Measurements from ENCODE around the gene SLC16A3.

SLC16A3 gene

DNA sequence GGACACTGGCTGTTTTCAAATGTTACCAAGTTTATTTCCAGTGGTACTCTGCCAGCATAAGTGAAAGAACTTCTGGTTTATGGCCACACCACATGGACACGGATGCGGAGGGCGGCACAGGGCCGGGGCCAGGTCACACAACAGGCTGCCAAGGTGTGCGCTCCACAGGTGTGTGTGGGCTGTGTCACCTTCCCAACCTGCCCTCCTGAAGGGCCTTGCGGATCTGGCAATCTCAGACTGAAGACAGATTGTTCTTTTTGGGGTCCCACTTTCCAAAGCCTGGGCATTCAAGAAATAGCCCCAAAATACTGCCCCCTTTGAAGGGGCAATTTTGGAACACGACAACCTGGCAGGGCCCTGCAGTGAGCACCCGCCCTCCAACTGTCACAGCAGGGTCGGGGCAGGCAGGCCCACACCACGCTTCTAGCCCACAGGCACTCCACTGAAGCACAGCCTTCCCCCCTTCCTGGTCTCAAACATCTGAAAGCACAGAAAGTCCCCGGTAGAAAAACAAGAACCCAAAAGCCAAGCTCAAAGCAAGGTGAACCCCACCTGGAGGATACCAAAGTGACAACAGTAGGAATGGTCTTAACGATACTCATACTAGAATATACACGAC is 41.1 kb downstream of the SLC16A3 start:
- no peak for DNase-seq

DNA sequence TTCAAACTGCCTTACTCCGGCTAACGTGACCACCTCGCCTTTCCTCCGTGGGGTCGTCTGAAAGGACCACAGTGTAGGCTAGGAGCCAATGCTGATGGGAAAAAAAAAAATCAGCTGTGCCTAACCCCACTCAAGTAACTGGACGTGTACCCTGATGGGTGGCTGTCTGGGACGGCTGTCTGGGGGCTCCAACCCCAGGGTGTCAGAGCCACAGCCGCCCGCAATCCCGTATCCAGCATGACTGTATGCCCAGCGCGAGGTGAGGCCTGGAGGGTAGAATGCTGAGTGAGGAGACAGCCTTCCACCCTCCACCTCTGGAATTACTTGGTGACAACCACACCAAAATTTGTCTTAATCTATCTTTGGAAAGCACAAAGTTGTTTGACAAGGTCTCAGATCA is 41.8 kb downstream of the SLC16A3 start:
- DNase-seq, result no peak

DNA sequence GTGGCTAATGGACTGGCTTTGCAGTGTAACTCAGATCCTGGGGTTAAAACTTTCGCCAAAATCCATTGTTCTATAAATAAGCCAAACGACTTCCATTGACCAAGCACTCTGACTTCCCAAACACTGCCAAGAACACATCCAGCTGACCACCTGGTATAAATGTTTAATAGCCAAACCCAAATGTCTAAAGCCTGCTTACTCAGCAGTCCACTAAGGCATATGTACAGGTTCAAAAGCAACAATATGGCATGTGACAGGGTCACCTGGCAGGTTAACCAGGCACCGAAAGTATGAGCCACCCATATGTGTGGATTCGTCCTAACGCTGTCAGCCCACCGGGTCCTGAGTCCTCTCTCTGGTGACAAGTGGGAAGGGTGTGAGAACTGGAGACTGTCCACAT is 42.6 kb downstream of the SLC16A3 start:
- no peak for DNase-seq

DNA sequence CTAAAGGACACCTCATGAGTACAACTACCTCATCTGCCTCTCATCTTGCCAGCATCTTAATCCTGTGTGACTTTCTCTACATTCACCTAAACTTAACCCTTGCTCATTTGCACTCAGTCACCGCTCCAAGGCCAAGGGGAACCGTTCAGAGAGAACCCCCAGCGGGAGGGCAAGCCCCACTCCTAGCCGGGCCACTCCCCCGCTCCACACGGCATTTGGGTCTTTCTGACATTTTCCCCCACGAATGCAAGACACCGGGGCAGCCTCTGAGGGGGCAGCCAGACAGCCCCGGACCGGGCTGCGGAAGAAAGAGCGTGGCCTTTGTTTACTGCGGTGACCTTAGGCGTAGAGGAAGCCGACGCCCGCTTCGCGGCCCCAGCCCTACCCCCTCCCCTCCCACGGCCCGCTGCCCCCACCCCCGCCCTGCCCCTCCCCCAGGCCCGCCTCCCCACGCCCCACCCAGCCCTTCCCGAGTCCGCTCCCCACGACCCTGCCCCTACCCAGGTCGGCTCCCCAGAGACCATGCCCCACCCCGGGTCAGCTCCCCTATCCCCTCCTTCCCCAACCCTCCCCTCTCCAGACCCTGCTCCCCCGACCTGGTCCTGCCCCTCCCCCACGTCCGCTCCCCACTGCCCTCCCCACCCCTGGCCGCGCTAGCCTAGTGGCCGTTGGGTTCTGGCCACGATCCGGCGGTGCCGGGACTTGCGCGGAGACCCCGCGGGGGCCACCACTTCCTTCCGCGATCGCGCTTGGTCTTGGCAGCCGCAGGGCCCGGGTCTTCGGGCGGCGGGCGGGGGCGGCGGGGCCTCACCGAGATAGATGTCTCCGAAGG is 43.9 kb downstream of the SLC16A3 start:
- DNase-seq, result no peak

DNA sequence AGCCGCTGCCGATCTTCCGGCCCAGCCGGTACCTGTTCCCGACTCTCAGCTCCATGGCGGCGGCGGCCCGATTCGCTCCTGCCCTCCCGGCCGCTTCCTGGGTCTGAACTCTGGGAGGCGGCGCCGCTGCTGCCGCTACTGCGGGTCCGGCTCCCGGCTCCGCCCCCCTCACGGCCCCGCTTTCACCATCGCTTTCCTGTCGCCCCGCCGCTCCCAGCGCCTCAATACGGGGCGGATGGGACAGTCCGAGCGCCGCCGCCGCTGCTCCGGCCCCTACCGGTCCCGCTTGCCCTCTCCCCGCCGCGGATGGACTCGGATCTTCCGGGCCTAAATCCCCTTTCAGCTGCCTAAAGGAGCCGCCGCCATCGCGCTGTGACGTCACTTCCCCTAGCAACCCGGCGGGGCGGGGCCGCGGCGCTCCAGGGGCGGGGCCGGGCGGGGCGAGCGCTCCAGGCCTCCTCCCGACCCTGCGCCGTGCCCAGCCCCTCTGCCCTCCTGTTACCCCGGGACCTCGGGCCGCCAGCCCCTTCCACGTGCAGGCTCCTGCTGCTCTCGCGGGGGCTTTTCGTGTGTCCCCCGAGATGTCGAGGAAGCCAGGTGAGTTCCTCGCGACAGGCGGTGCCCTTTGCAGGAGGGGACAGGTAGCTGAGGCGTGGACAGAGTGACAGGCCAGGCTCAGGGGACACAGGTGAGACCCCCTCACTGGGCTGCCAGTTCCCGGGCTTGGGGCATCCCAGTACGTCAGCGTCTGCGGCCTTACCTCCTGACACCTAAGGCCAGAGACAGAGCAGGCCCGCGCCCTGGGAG is 44.7 kb downstream of the SLC16A3 start, which contains the start of gene CSNK1D:
CSNK1D (minus strand) TSS at position 374 of the 807 bp plus-strand sequence; CDS start at position 55, 319 bp downstream.
- peak; percentile 80 for DNase-seq

DNA sequence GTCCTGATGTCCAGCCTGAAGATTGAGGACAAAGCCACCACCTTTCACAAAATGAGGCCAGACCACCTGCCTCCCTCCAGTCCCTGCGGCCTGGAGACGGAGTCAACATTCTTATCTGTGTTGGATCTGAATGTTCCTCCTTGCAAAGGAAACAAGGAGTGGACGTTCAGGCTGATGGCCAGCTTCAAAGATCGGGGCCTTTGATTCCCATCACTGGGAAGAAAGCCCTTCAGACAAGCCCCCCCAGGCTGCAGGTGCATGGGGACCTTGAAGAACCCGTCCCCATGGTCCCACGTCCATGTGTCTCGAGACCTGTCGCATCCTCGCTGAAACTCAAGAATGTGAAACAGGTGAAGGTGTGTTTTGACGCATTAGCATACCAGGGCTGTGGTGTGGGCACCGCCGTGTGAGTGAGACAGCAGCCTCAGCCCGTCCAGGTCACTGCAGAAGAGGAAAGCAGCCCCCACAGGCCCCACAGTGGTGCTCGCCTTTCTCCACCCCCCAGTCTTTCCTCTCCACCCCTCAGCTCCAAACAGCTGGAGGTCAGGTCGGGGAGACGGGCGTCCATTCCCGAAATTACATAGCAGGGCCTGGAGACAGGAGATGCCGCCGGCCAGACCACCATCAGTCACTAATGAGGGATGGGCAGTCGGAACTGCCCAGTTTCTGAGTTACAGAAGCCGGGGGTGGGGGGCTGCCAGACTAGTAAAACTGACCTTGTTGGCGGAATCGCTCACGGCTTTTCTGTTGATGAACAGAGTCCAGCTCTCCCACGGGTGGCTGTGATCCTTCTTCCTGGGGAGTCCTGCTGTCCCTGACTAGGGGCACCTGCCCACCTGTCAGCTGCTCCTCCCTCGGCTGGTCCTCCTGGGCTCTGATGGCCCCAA is 45.5 kb downstream of the SLC16A3 start:
- DNase-seq, result no peak

DNA sequence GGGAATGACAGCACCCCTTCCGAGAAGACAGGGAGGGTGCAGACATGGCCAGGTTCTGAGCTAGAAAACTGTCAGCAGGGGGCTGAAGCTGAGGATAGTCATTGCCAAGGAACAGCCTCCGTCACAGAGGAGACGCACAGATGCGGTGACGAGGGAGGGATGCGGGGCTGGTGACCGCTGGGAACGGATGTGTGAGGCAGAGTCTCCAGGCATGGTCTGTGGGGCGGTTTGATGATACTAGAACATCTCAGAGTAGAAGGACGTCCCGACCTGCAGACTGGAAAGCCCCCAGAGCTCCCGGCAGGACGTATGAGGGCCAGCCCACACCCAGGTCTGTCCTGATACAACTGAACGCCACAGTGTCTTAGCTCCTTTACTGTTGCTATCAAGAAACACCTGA is 46.5 kb downstream of the SLC16A3 start:
- no peak for DNase-seq

DNA sequence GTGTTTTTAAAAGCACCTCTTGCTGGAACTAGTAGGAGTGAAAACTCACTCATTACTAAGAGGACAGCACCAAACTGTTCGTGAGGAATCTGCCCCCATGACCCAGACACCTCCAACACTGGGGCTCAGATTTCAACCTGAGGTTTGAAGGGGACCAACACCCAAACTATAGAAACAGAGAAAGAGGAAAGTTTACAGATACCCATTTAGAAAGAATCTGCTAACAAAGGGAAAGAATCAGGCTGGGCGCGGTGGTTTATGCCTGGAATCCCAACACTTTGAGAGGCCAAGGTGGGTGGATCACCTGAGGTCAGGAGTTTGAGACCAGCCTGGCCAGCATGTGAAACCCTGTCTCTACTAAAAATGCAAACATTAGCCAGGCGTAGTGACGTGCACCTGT is 48.1 kb downstream of the SLC16A3 start:
- DNase-seq, result no peak

DNA sequence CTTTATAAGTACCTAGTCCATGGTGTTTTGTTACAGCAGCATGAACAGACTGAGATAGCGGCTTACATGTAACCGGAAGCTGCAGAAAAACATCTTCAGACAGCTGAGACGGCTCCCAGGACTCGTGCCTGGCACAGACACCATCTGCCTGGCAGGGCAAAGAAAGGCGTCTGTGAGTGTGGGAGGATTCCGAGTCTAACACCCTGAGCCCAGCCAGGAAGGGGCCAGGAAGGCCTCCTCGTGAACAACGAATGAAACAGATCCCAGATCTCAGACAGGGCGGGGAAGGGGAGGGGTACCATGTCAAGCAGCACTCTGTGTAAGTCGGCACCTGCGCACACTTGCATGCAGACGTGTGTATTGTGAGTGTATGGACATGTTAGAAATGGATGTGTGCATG is 49.0 kb downstream of the SLC16A3 start:
- no peak for DNase-seq

DNA sequence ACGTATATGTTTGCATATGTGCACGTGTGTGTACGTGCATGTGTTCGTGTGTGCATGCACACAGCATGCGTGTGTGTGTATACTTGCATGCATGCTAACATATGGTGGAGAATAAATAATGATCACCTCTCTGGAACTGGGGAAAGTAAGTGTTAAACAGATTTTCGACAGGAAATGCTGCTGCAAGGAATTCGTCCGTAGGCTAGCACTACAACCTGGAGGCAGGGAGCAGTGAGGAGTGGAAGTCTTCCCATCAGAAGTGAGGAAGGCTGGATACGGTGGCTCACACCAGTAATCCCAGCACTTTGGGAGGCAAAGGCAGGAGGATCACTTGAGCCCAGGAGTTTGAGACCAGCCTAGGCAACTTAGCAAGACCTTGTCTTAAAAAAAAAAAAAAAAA is 49.5 kb downstream of the SLC16A3 start:
- no peak for DNase-seq

DNA sequence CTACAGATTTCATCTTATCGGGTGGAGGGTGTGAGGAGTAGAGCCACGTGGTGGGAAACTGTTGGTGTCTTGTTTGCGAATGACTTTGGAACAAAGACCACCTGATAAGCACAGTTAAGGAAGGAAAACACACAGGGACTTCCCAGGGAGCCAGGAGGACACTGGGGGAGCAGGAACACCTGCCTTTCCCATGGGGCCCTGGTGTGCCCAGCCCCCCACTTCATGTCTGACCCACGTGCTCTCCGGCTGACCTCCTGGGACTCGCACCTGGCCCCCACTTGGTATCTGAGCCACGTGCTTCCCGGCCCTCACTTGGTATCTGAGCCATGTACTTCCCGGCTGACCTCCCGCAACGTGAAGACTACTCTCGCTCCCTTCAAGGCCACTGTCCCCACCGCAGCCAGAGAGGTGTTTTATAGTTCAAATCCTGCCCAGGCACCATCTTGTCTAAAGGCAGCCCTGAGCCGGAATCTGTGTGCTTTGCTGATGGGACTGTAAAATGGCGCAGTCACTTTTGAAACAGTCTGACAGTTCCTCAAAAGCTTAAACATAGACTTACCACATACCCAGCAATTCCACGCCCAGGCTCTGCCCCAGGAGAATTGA is 50.0 kb downstream of the SLC16A3 start:
- no peak for DNase-seq

DNA sequence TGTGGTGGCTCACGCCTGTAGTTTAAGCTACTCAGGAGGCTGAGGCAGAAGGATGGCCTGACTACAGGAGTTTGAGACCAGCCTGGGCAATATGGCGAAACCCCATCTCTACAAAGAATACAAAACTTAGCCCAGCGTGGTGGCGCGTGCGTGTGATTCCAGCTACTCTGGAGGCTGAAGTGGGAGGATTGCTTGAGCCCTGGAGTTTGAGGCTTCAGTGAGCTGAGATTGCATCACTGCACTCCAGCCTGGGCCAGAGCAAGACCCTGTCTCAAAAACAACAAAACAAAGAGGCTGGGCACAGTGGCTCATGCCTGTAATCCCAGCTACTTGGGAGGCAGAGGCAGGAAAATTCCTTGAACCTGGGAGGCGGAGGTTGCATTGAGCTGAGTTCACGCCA is 51.7 kb downstream of the SLC16A3 start:
- no peak for DNase-seq

DNA sequence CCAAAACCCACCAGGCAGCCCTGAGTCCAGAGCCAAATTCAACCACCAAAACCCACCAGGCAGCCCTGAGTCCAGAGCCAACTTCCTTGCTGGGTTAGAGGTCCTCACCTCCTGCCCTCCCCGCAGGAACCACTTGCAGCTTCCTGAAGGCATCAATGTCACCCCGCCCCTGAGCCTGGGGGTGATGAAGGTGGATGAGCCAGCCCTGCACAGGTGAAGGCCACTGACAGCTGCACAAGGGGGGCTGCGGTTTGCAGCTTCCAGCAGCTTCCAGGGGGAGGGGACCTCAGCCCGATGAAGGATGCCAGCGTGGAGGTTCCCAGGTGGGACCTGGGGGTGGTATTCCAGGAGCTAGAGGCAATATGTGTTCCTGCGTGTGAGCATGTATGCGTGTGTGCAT is 52.2 kb downstream of the SLC16A3 start:
- no peak for DNase-seq

DNA sequence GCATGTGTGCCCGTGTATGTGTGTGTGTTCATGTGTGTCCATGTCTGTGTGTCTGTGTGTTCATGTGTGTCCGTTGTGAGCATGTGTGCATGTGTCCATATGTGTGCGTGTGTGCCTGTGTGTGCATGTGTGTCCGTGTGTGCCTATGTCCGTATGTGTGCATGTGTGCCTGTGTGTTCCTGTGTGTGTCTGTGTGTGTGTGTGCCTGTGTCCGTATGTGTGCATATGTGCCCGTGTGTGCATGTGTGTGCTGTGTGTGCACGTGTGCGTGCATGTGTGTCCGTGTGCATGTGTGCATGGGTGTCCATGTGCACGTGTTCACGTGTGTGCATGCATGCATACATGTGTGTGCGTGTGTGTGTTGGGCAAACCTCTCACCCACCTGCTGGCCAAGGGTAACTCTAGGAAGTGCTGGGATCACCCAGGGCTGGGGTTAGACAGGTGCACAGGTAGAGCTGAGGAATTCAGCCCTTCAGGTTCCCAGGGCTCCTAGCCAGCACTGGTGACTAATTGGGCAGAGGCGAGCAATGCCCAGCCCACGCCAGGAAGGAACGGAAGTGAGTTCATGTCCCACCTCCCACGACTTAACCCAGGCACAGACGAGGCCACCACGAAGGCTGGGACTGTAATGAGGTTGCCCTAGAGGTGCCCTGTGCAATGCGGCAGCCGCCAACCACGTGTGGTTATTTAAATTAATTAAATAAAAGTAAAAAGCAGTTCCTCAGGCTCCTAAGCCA is 52.8 kb downstream of the SLC16A3 start:
- no peak for DNase-seq

DNA sequence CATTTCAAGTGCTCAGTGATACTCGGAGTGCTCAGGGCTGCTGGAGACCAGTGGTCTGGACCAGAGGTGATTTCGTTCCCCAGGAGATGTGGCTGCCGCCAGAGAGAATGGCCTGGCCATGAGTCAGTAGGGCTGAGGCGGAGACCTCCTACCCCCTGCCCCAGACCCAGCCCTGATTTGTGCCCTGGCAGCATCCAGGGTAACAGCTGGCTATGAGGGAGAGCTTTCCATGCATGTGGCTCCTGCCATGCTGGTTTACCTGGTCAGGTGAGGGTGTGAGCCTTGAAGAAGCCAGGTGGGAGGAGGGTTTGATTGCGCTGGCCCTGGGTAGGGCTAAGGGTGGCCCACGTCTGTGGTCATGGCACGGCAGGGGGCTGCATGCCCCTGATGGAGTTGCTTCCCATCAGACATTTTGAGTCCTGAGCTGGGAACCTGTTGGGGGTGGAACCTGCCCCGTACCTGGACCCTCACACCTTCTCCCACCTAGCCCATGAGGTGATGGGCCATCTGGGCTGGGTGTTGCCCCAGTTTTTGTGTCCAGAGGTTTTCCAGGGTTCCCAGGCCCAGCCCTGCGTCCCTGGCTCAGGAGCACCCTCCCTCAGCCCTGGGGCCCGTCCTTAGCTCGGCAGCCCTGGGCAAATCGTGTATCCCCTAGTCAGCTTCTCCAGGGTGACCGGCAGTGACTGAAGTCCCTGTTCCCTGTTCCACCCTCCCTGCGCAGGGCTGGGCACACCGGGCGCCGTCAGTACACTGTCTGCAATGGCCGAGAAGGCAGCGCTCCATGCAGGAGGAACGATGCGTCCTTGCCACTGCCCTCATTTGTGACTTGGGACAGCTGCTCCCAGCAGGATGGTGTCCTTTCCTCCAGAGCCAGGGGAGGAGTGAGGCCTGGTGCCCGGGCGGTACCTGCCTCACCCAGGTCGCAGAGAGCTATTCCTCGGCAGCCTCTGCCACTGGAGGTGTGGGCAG is 53.7 kb downstream of the SLC16A3 start:
- no peak for DNase-seq

DNA sequence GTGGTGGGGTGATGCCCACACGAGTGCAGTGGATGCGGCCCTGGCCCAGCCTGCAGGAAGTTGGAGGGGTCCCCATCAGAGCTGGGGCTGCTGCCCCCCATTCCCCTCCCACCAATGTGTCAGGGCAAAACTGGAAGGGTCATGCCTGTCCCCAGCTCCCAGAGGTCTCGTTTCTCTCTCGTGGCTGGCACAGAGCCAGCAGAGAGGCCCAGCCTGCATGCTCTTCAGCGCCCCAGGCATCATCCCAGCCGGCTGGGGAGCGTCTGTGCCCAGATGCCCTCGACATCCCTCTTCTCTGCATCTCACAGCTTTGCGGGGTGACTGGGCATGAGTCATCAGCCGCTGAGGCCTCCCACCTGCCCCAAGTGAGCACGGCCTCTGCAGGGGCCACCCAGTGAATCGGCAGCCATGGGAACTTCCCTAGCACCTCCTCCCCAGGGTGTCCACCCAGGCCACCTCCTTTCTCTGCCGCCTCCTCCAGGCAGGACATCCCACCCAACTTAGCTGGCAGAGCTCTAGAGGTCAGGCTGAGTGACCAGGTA is 54.4 kb downstream of the SLC16A3 start:
- no peak for DNase-seq

DNA sequence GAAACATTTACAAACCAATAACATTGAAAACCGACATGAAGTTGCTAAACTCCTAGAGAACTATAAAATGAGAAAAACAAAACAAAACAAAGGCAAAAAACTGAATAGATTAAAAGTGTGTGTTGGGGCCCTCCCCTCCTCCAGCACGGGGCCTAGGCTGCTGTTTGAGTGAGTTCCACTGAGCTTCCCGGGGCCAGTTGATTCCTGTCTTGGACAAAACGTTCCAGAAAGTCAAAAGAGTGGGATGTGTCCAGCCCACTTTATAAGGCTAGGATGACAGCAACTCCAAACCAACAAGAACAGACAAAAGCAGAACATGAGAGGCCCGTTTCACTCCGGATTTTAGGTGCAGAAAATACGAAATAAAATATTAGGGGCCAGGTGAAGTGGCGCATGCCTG is 56.3 kb downstream of the SLC16A3 start:
- no peak for DNase-seq

DNA sequence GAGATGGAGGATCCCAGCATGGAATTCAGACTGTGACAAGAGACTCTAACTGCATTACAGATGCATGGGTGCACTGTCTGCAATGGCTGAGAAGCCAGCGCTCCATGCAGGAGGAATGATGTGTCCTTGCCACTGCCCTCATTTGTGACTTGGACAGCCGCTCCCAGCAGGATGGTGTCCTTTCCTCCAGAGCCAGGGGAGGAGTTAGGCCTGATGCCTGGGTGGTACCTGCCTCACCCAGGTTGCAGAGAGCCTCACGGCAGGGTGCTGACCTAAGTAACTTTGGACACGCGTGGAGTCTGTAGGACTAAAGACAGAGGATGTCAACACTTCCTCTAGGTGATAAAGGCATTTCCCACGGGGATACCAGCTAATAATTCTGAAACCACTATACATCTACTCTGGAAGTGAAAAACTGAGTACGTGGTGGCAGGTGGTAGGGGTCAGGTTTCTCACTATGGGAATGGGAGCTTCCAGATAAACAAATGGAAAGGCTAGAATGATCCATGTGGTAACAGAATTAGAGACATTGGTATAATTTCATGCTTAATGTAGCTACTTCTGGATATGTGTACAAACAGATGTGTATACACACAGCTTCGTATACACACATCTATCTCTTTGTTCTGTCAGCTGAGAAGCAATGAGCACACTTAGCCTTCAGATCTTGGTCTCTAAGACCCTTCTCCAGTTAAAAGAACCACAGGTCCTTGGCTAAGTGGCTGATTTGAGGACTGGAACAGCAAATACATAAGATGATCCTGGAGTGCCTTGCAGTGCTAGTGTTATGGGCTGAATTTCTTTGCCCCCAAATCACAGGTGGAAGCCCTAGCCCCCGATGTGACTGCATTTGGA is 58.4 kb downstream of the SLC16A3 start:
- no peak for DNase-seq
